NCI-H82 treated with DMSO at 0.1 percent for 48 hours (cell line): ENCODE data around the gene PLD1.
A peak's percentile ranks its signal among the peaks of the same experiment; 100 is the strongest.
"Not testable (repeated sequence)": the region's sequence is repeated elsewhere in the genome, so short reads cannot be mapped to it uniquely, and the experiment has no call there.

Source experiments
- DNase-seq: peaks from one replicate; lab custom pipeline; 2025; ENCODE audit not compliant: unreplicated experiment; lab: John Stamatoyannopoulos, UW

Gene PLD1

DNA sequence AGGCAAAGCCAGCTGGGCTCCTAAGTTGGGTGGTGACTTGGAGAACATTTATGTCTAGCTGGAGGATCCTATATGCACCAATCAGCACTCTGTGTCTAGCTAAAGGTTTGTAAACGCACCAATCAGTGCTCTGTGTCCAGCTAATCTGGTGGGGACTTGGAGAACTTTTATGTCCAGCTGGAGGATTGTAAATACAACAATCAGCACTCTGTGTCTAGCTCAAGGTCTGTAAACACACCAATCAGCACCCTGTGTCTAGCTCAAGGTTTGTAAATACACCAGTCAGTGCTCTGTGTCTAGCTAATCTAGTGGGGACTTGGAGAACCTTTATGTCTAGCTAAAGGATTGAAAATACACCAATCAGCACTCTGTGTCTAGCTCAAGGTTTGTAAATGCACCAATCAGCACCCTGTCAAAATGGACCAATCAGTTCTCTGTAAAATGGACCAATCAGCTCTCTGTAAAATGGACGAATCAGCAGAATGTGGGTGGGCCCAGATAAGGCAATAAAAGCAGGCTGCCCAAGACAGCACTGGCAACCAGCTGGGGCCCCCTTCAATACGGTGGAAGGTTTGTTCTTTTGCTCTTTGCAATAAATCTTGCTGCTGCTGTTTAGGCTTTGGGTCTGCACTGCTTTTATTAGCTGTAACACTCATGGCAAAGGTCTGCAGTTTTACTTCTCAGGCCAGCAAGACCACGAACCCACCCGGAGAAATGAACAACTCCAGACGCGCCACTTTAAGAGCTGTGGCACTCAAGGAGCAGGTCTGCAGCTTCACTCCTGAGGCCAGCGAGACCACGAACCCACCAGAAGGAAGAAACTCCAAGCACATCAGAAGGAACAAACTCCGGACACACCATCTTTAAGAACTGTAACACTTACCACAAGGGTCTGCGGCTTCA, 63.7 kb downstream of the PLD1 start:
- DNase-seq, result not testable (repeated sequence)

GRCh38 chr3:171745577-171746319, 64.5 kb downstream of the PLD1 start:
- no peak for DNase-seq

- no peak for DNase-seq
Observed at GRCh38 chr3:171744158-171744741, 66.0 kb downstream of the PLD1 start.

- no peak for DNase-seq
Observed at GRCh38 chr3:171743327-171744157, 66.7 kb downstream of the PLD1 start.

- no peak for DNase-seq
Observed at GRCh38 chr3:171741377-171741776, 68.9 kb downstream of the PLD1 start.

- no peak for DNase-seq
Observed at GRCh38 chr3:171736556-171736955, 73.7 kb downstream of the PLD1 start.

GRCh38 chr3:171733561-171733960, 76.7 kb downstream of the PLD1 start:
- DNase-seq, result no peak

DNA sequence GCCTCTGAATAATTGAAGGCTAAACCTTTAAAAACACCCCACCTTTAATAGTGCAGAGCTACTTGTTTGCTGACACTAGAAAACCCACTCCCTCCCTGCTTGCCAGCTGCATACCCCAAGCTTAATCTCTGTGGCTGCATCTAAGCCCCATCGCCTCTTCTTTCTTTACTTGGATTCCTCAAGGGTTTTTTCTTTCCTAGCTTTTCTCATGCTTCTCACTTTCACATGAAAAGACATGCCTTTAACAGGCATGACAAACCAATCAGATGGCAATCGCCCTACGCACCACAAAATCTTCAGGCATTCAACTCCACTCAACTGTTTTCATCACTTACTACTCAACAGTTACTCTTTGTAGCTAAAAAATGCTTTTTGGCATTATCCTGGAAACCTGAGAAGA, 77.5 kb downstream of the PLD1 start:
- no peak for DNase-seq

DNA sequence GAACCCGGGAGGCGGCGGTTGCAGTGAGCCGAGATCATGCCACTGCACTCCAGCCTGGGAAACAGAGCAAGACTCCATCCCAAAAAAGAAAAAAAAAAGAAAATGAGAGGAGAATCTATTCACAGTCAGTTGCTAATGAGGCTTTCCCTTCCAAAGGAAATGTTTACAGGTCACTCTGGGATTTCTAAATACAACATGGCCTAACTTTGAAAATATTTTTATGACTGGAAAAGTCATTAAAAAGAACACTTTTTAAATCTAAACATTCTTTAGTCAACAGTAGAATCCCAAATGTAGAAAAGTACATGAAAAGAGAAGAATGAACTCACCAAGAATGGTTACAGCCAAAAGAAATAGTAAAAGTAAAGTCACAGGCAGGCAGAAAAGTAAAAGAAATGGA, 78.6 kb downstream of the PLD1 start:
- DNase-seq, result no peak

- DNase-seq, result no peak
Observed at GRCh38 chr3:171729452-171730334, 80.6 kb downstream of the PLD1 start.

DNA sequence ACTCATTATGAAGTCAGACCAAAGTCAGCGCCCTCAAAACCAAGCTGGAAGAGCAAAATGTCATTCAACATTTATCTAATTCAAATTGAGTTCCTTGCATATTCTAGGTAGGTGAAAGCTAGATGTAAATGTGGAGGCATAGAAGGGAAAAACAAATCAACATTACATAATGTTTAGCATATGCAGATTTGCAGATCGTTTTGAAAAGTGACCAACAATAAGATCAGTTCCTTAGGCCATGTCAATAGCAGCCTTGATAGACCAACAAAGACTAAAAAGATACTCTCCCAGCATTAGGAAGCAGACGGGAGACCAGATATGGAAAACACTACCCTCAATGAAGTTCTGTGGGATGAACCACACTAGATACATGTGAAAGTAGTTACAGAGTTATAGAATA, 83.0 kb downstream of the PLD1 start:
- no peak for DNase-seq

DNA sequence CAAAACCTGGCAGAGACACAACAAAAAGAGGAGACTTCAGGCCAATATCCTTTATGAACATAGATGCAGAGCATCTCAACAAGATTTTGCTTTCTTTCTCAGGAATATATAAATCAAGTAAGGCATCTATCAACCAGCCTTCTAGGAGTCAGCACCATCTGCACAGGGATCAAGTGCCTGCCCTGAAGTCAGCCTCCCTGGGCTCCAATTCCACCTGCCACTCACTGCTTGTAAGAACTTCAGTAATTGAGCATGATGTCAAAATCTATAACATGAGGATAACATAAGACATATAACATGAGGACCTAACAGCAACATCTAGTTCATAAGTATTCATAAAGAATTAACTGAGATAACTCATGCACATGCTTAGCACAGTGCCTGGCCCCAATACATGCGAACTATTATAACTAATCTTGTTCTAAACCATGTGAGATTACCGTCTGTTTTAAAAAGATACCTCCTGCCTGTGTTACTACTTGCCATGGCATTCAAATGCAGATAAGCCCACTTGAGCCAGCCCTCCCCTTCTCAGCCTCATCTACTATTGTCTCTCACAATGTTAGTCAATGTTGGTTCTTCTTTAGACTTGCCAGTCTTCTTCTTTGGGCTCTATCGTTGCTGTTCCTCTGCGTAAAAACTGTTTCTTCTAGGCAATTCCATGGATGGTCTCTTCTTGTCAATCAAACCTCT, 91.6 kb downstream of the PLD1 start:
- no peak for DNase-seq

DNA sequence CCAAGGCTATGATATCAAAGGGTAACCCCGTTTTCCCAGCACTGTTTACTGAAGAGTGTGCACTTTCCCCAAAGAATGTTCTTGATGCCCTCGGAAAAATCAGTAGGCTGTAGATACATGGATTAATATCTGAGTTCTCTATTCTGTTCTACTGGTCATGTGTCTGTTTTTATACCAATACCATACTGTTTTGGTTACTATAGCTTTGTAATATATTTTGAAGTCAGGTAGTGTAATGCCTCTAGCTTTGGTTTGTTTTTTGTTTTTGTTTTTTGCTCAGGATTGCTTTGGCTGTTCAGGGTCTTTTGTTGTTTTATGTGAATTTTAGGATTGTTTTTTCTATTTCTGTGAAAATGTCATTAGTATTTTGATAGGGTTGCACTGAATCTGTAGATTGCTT, 95.1 kb downstream of the PLD1 start:
- no peak for DNase-seq

- no peak for DNase-seq
Observed at GRCh38 chr3:171712171-171712938, 97.9 kb downstream of the PLD1 start.

DNA sequence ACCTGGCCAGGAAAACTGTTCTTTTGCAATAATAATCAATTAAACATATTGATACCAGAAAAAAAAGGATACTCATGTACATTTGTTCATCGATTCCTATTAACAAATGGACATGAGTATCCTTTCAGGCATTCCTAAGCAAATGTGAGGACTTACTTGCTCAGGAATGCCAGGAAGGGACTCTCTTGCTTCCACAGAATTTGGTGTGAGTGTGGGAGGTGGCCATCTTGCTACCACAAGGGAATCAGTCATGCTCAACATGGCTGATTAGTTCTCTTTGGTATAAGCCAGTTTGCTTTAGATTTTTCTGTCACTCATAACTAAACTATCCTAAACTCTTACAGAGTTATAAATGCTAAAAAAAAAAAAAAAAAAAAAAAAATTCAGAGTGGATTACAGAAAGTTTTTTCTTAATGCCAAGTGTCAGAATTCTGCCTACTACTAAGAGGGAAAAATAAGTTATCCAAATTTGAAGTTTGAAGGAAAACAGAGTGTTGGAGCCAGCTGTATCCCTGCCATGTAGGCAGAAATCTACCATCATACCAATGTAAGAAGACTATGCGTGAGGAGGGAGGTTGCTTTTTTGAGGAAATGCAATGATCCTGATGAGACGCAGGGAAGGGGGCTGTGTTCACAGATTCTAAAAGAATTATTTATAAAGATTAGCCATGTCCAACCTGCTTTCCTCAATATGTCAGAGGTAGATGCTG, 98.7 kb downstream of the PLD1 start:
- no peak for DNase-seq

DNA sequence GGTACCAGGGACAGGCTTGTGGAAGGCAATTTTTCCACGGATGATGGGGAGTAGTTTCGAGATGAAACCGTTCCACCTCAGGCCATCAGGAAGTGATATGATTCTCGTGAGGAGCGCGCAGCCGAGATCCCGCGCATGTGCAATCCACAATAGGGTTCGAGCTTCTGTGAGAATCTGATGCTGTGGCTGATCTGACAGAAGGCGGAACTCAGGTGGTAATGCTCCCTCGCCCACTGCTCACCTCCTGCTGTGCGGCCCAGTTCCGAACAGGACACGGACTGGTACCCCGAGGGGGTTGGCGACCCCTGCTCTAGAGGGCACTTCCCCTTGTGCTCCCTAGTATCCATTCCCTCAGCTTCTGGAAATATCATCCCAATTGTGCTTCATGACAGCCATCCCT, 99.9 kb downstream of the PLD1 start:
- no peak for DNase-seq

GRCh38 chr3:171704814-171705213, 105.5 kb downstream of the PLD1 start:
- DNase-seq, result no peak

- DNase-seq, result peak; percentile 36
Observed at GRCh38 chr3:171704002-171704401, 106.3 kb downstream of the PLD1 start.
